H1 (cell line): ENCODE measurements around the gene SFRP5. TPM values are rescaled to one million over a fixed set of nuclear protein-coding genes. Genes with fewer than 3 reads are reported as not detected.

Experiments used
- CTCF ChIA-PET: fragments of 300-600 bp; sonication (Branson Sonifier 250); formaldehyde crosslinking; loops from one replicate; lab custom pipeline; 2021; ENCODE audit not compliant: partially characterized antibody; lab: Charles Lee
- POLR2A ChIA-PET: fragments of 300-600 bp; sonication (Branson Sonifier 250); formaldehyde crosslinking; loops from one replicate; lab custom pipeline; 2021; ENCODE audit warnings: inconsistent platforms; ENCODE audit not compliant: partially characterized antibody; lab: Charles Lee
- DNase-seq, 2 experiments: peaks; one replicate each; pipeline versions ENCODE4 v3.0.0 to v3.0.0-alpha.2; 2010 to 2022; ENCODE audit warnings: low spot score in 2 of 2, low read depth in 1 of 2, mixed read lengths in 1 of 2
- FAIRE-seq: peaks from 2 replicates; lab custom pipeline; 2011; peaks lifted over from hg19 to GRCh38; lab: Jason Lieb, UNC
- H2AFZ ChIP-seq: 2 replicates; pipeline ENCODE4 v1.8.1; 2012; ENCODE audit warnings: low read length, inconsistent platforms
- H2AK5ac ChIP-seq: 2 replicates; pipeline ENCODE4 v1.6.1; 2013; ENCODE audit warnings: low read depth, low read length
- H2BK120ac ChIP-seq: replicated peaks from 2 replicates; pipeline ENCODE3; 2013; ENCODE audit warnings: low read depth, low read length, inconsistent platforms
- H2BK12ac ChIP-seq: 2 replicates; pipeline ENCODE4 v1.6.1; 2013; ENCODE audit warnings: low read depth, low read length
- H2BK15ac ChIP-seq: 2 replicates; pipeline ENCODE4 v1.6.1; 2013; ENCODE audit warnings: low read length
- H2BK20ac ChIP-seq: 2 replicates; pipeline ENCODE4 v1.6.1; 2013; ENCODE audit warnings: low read length
- H2BK5ac ChIP-seq: 2 replicates; pipeline ENCODE4 v1.6.1; 2013; ENCODE audit warnings: low read depth, low read length
- H3K14ac ChIP-seq: 2 replicates; pipeline ENCODE4 v1.6.1; 2013; ENCODE audit warnings: inconsistent platforms; ENCODE audit not compliant: insufficient read length
- H3K18ac ChIP-seq: 2 replicates; pipeline ENCODE4 v1.6.1; 2013; ENCODE audit warnings: low read length; ENCODE audit errors: extremely low read depth
- H3K23ac ChIP-seq: 2 replicates; pipeline ENCODE4 v1.6.1; 2013; ENCODE audit warnings: inconsistent platforms; ENCODE audit not compliant: insufficient read length
- H3K23me2 ChIP-seq: 2 replicates; pipeline ENCODE4 v1.6.1; 2013; ENCODE audit warnings: low read depth, low read length
- H3K27ac ChIP-seq: 2 replicates; pipeline ENCODE4 v1.6.1; 2011; ENCODE audit warnings: low read depth, low read length, inconsistent platforms
- H3K27me3 ChIP-seq, 4 experiments: replicated peaks in 1 of 4; 1 replicate in 1 of 4; 2 replicates in 3 of 4; pipeline versions ENCODE4 v1.6.1 to v1.8.1; 2011 to 2013; ENCODE audit warnings: low read length in 3 of 4, mild to moderate bottlenecking in 3 of 4, inconsistent platforms in 2 of 4, mixed read lengths in 2 of 4, moderate library complexity in 1 of 4; ENCODE audit not compliant: control insufficient read depth in 3 of 4, insufficient read depth in 3 of 4; ENCODE audit errors: extremely low read depth in 1 of 4
- H3K36me3 ChIP-seq, 4 experiments: 2 replicates each; pipeline versions ENCODE4 v1.6.1 to v1.8.1; 2011 to 2013; ENCODE audit warnings: mild to moderate bottlenecking in 4 of 4, low read length in 3 of 4, moderate library complexity in 2 of 4, control low read depth in 1 of 4, inconsistent platforms in 1 of 4; ENCODE audit not compliant: insufficient read depth in 4 of 4, control insufficient read depth in 2 of 4
- H3K4ac ChIP-seq: replicated peaks from 2 replicates; pipeline ENCODE3; 2013; ENCODE audit warnings: low read length, low read depth, mixed read lengths, inconsistent platforms; ENCODE audit not compliant: insufficient read length
- H3K4me1 ChIP-seq, 4 experiments: replicated peaks in 1 of 4; 1 replicate in 1 of 4; 2 replicates in 3 of 4; pipeline versions ENCODE4 v1.6.1 to v1.8.1; 2011 to 2013; ENCODE audit warnings: low read length in 3 of 4, inconsistent platforms in 2 of 4, mixed read lengths in 1 of 4; ENCODE audit not compliant: insufficient read depth in 4 of 4, control insufficient read depth in 3 of 4
- H3K4me2 ChIP-seq, 2 experiments: 2 replicates each; pipeline versions ENCODE4 v1.6.1 to v1.8.1; 2011 to 2013; ENCODE audit warnings: low read depth in 2 of 2, low read length in 2 of 2, control low read depth in 1 of 2, inconsistent platforms in 1 of 2, mild to moderate bottlenecking in 1 of 2; ENCODE audit not compliant: insufficient read depth in 1 of 2
- H3K4me3 ChIP-seq, 4 experiments: fragments of 200-600, 300-600 bp in 1 of 4; sonication (generic), shearing (Covaris generic), sonication (Bioruptor Twin) in 1 of 4; 2 replicates each; pipeline versions ENCODE4 v1.5.1 to v1.8.1; 2011 to 2016; ENCODE audit warnings: low read length in 4 of 4, low read depth in 3 of 4, control low read depth in 2 of 4, inconsistent platforms in 2 of 4, mild to moderate bottlenecking in 2 of 4, mixed read lengths in 1 of 4, moderate library complexity in 1 of 4; ENCODE audit not compliant: insufficient read depth in 2 of 4; ENCODE audit errors: extremely low read depth in 1 of 4
- H3K56ac ChIP-seq: replicated peaks from 2 replicates; pipeline ENCODE3; 2013; ENCODE audit warnings: low read depth, mild to moderate bottlenecking, mixed read lengths, low read length, inconsistent platforms; ENCODE audit not compliant: insufficient read length
- H3K79me1 ChIP-seq: 2 replicates; pipeline ENCODE4 v1.6.1; 2013; ENCODE audit warnings: low read depth, low read length, control low read depth
- H3K79me2 ChIP-seq, 2 experiments: 2 replicates each; pipeline versions ENCODE4 v1.6.1 to v1.8.1; 2012 to 2013; ENCODE audit warnings: low read length in 2 of 2, mild to moderate bottlenecking in 2 of 2, inconsistent platforms in 1 of 2; ENCODE audit not compliant: insufficient read depth in 2 of 2, control insufficient read depth in 1 of 2
- H3K9ac ChIP-seq, 4 experiments: replicated peaks in 1 of 4; 1 replicate in 1 of 4; 2 replicates in 3 of 4; pipeline versions ENCODE4 v1.6.1 to v1.8.1; 2011 to 2013; ENCODE audit warnings: low read depth in 3 of 4, low read length in 3 of 4, control low read depth in 2 of 4, mild to moderate bottlenecking in 2 of 4, moderate library complexity in 2 of 4, inconsistent platforms in 1 of 4; ENCODE audit errors: extremely low read depth in 1 of 4
- H3K9me3 ChIP-seq, 2 experiments: 2 replicates each; pipeline versions ENCODE4 v1.6.1 to v1.8.1; 2012 to 2013; ENCODE audit warnings: mild to moderate bottlenecking in 2 of 2, moderate library complexity in 2 of 2, control low read depth in 1 of 2, inconsistent platforms in 1 of 2, low read depth in 1 of 2, low read length in 1 of 2, mixed read lengths in 1 of 2; ENCODE audit not compliant: insufficient read depth in 2 of 2
- H4K20me1 ChIP-seq, 2 experiments: replicated peaks in 1 of 2; 2 replicates each; pipeline versions ENCODE3 to v1.8.1; 2011 to 2013; ENCODE audit warnings: inconsistent platforms in 2 of 2, low read length in 2 of 2, mild to moderate bottlenecking in 1 of 2; ENCODE audit not compliant: insufficient read depth in 2 of 2, control insufficient read depth in 1 of 2
- H4K5ac ChIP-seq: 2 replicates; pipeline ENCODE4 v1.6.1; 2013; ENCODE audit warnings: low read length, low read depth, mixed read lengths, inconsistent platforms; ENCODE audit not compliant: insufficient read length
- H4K8ac ChIP-seq: 2 replicates; pipeline ENCODE4 v1.8.0; 2013; ENCODE audit warnings: mild to moderate bottlenecking, moderate library complexity, low read length, inconsistent platforms; ENCODE audit not compliant: insufficient read depth; ENCODE audit errors: extremely low read depth
- H4K91ac ChIP-seq: replicated peaks from 2 replicates; pipeline ENCODE3; 2013; ENCODE audit warnings: low read length, mixed read lengths, inconsistent platforms; ENCODE audit not compliant: insufficient read length
- PHF8 ChIP-seq: fragments of 200-600 bp; sonication (generic); conservative IDR thresholded peaks from 2 replicates; pipeline ENCODE4 v1.7.1; 2012; ENCODE audit warnings: low read depth, mild to moderate bottlenecking, inconsistent platforms, low read length, moderate library complexity
- POLR2AphosphoS5 ChIP-seq: IDR thresholded peaks from 2 replicates; pipeline ENCODE4 v1.6.1; 2011; ENCODE audit warnings: low read depth, low read length
- RNF2 ChIP-seq: fragments of 200-900, 300-1000 bp; sonication (generic); IDR thresholded peaks from 2 replicates; pipeline ENCODE4 v1.7.1; 2016; ENCODE audit warnings: borderline replicate concordance, low read depth, mild to moderate bottlenecking, antibody characterized with exemption, low read length; ENCODE audit not compliant: poor library complexity, severe bottlenecking; ENCODE audit errors: missing control alignments
- SUZ12 ChIP-seq: fragments of 200-600 bp; sonication (generic); IDR thresholded peaks from 2 replicates; pipeline ENCODE4 v1.6.1; 2012; ENCODE audit warnings: mild to moderate bottlenecking, inconsistent platforms, low read length, moderate library complexity, mixed read lengths
- ZNF274 ChIP-seq: IDR thresholded peaks from 2 replicates; pipeline ENCODE4 v1.7.0; 2012; ENCODE audit warnings: low read length, borderline replicate concordance; ENCODE audit errors: extremely low read depth
- WGBS, 2 experiments: shearing (Covaris generic) in 1 of 2; methylation state at CpG; one replicate each; pipeline versions ENCODE4 v1.1.6 to v1.1.7; 2013 to 2015; ENCODE audit warnings: low lambda C conversion rate in 2 of 2, mixed read lengths in 2 of 2, inconsistent platforms in 1 of 2, low coverage in 1 of 2, missing lambda C conversion rate in 1 of 2; ENCODE audit not compliant: insufficient replicate concordance in 2 of 2, insufficient coverage in 1 of 2, insufficient read length in 1 of 2; ENCODE audit errors: extremely low coverage in 1 of 2, missing lambda C conversion rate in 1 of 2; 5-methylcytosine and 5-hydroxymethylcytosine counted together
- polyA plus RNA-seq, 7 experiments: library from polyadenylated mRNA; depleted of rRNA in 3 of 7; stranded (reverse) in 5 of 7; unstranded in 2 of 7; fragments of >200 nt in 5 of 7; fragments of 200-250 nt in 2 of 7; gene quantifications; 1 replicate in 5 of 7; 2 replicates in 1 of 7; 4 replicates in 1 of 7; pipeline versions ENCODE4 v1.2.1 to v1.2.3, GENCODE V29; 2011 to 2013; ENCODE audit warnings: missing spikeins in 2 of 7, mixed read lengths in 2 of 7
- total RNA-seq: library from RNA; stranded (reverse); fragmentation: NEBNext Ultra II Directional; extraction: Animal tissue kit (Norgen Biotek cat#: 25700); gene quantifications from 2 replicates; pipeline ENCODE4 v1.2.1, GENCODE V29; 2021

The SFRP5 gene
- total and polyA plus RNA-seq, 2 of the 8 experiments (the other 6 are each of a cell fraction or from before 2014, with no cell fraction given), result 3.9 to 5.9 TPM

DNA sequence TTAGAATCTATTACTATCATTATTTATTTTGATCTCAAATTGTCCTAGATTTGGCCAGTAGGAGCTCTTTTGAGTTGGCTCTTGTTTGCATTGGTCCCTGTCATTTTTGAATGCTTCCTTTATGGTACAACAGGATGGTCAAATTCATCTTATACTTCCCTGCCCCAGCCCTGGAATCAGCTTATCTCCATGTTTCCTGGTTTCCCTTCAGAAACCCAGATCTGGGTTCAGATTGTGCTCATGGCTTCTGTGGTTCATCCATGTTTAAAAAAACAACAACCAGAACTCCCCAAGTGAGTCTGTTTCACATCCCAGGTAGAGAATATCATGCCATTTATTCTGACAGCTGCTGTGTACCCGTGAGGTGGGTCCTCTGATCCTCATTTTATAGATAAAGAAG lies 24.2 kb downstream of the SFRP5 start:
- Histone ChIP-seq H4K20me1 (peaks cover 2 to 22% of the 10 kb centered on the region in 2 experiments), H3K56ac (no peak overlapping the region), H2BK15ac (no peak overlapping the region), H3K9me3 (no peaks in the 10 kb centered on the region), H2BK5ac (no peak overlapping the region), H3K4ac (no peak overlapping the region), H2BK20ac (no peak overlapping the region), H4K91ac (no peak overlapping the region), H3K23ac (no peak overlapping the region), H2BK12ac (no peak overlapping the region), H2AFZ (no peak overlapping the region), H3K36me3 (peaks cover 16 to 74% (median 48%) of the 10 kb centered on the region in 4 experiments), H2AK5ac (no peak overlapping the region), H3K4me1 (no peaks in the 10 kb centered on the region), H4K8ac (no peak overlapping the region), H3K79me2 (0 out of 4 replicates have a peak, but pooled peaks cover 0 to 7% of the 10 kb centered on the region in 2 experiments), H3K79me1 (peaks cover 3% of the 10 kb centered on the region; the same call in 1 of the 2 replicates), H3K9ac (no peak overlapping the region), H3K4me3 (no peak overlapping the region), H3K14ac (no peak overlapping the region), H4K5ac (no peak overlapping the region), H3K23me2 (no peaks in the 10 kb centered on the region), H3K4me2 (no peak overlapping the region), H2BK120ac (no peak overlapping the region), H3K27me3 (no peaks in the 10 kb centered on the region), H3K18ac (no peak overlapping the region), H3K27ac (no peak overlapping the region)
- DNase-seq (no peak), FAIRE-seq (no peak)
- WGBS, 2 experiments, result 88% methylated on average over 1 of the region's 1 CpG; no CpG with 5 or more reads in 1 of the 2 experiments
- POLR2A ChIA-PET, result interaction anchor here (1.6 kb wide), 1 partner anchor 10 kb away, joined by 6 read pairs; no protein-coding TSS in a partner anchor
- CTCF ChIA-PET, result interaction anchor here (1.1 to 8.6 kb wide), 4 partner anchors 12 to 46 kb away, joined by 4 to 44 read pairs (median 6); no protein-coding TSS in a partner anchor
- TF ChIP-seq RNF2, result no peak
- TF ChIP-seq PHF8, result no peak
- TF ChIP-seq ZNF274, result no peak
- TF ChIP-seq SUZ12, result no peak
- TF ChIP-seq POLR2AphosphoS5, result no peak
